Endothelial cell of umbilical vein (primary cell): ENCODE measurements around the gene THSD7B. TPM values are rescaled to one million over a fixed set of nuclear protein-coding genes. Genes with fewer than 3 reads are reported as not detected.
"Not testable (repeated sequence)": the region's sequence is repeated elsewhere in the genome, so short reads cannot be mapped to it uniquely, and the experiment has no call there.

Experiments
- BruUV-seq: library from RNA; stranded (reverse); fragments of 400-500 nt; replicated peaks from 2 replicates; lab custom pipeline; 2021; lab: Mats Ljungman, UMichigan
- CTCF ChIA-PET: fragments of 300-600, 350-600 bp; sonication (Branson Sonifier 250); formaldehyde crosslinking; loops from one replicate; lab custom pipeline; 2021; ENCODE audit warnings: antibody characterized with exemption, inconsistent platforms; lab: Charles Lee
- POLR2A ChIA-PET: fragments of 300-600, 350-600 bp; sonication (Branson Sonifier 250); formaldehyde crosslinking; loops from one replicate; lab custom pipeline; 2021; ENCODE audit warnings: antibody characterized with exemption, inconsistent platforms; lab: Charles Lee
- DNase-seq: peaks from one replicate; pipeline ENCODE4 v3.0.0-alpha.2; 2011; ENCODE audit warnings: low read depth, low spot score
- FAIRE-seq: peaks from 2 replicates; lab custom pipeline; 2011; peaks lifted over from hg19 to GRCh38; lab: Jason Lieb, UNC
- H2AFZ ChIP-seq: 2 replicates; pipeline ENCODE4 v1.6.0; 2012; ENCODE audit warnings: low read depth, low read length, control low read depth, inconsistent platforms
- H3K27ac ChIP-seq: 2 replicates; pipeline ENCODE4 v1.5.1; 2011; ENCODE audit warnings: low read depth, mild to moderate bottlenecking, control low read depth, low read length, moderate library complexity; ENCODE audit not compliant: insufficient read depth
- H3K27me3 ChIP-seq, 2 experiments: 2 replicates each; pipeline versions ENCODE4 v1.6.0 to v1.6.1; 2011; ENCODE audit warnings: low read length in 2 of 2, mixed read lengths in 1 of 2; ENCODE audit not compliant: control insufficient read depth in 2 of 2, insufficient read depth in 2 of 2
- H3K36me3 ChIP-seq, 2 experiments: 2 replicates in 1 of 2; 3 replicates in 1 of 2; pipeline ENCODE4 v1.5.1; 2011; ENCODE audit warnings: low read length in 2 of 2, mild to moderate bottlenecking in 1 of 2, moderate library complexity in 1 of 2; ENCODE audit not compliant: control insufficient read depth in 2 of 2, insufficient read depth in 2 of 2; ENCODE audit errors: extremely low read depth in 1 of 2
- H3K4me1 ChIP-seq: 3 replicates; pipeline ENCODE4 v1.5.1; 2011; ENCODE audit warnings: mild to moderate bottlenecking, low read length; ENCODE audit not compliant: control insufficient read depth, insufficient read depth; ENCODE audit errors: extremely low read depth
- H3K4me2 ChIP-seq: 2 replicates; pipeline ENCODE4 v1.6.1; 2011; ENCODE audit warnings: low read length, control low read depth, mixed read lengths; ENCODE audit not compliant: insufficient read depth
- H3K4me3 ChIP-seq, 3 experiments: fragments of 200-600 bp in 1 of 3; sonication (generic), shearing (Covaris generic) in 1 of 3; replicated peaks in 1 of 3; 2 replicates each; pipeline ENCODE4 v1.5.1; 2011 to 2016; ENCODE audit warnings: control low read depth in 3 of 3, low read length in 3 of 3, mild to moderate bottlenecking in 2 of 3, inconsistent platforms in 1 of 3, low read depth in 1 of 3, moderate library complexity in 1 of 3; ENCODE audit not compliant: insufficient read depth in 1 of 3
- H3K79me2 ChIP-seq: 2 replicates; pipeline ENCODE4 v1.6.0; 2012; ENCODE audit warnings: low read length, inconsistent platforms; ENCODE audit not compliant: control insufficient read depth, insufficient read depth
- H3K9ac ChIP-seq: replicated peaks from 2 replicates; pipeline ENCODE3; 2011; ENCODE audit warnings: low read length, control low read depth; ENCODE audit not compliant: insufficient read depth; ENCODE audit errors: extremely low read depth
- H3K9me1 ChIP-seq: replicated peaks from 3 replicates; pipeline ENCODE4 v1.6.0; 2011; ENCODE audit warnings: mild to moderate bottlenecking, low read length; ENCODE audit not compliant: control insufficient read depth, insufficient read depth; ENCODE audit errors: extremely low read depth
- H3K9me3 ChIP-seq: replicated peaks from 2 replicates; pipeline ENCODE4 v1.5.1; 2012; ENCODE audit warnings: low read length, inconsistent platforms; ENCODE audit not compliant: control insufficient read depth, insufficient read depth
- H4K20me1 ChIP-seq: replicated peaks from 2 replicates; pipeline ENCODE3; 2011; ENCODE audit warnings: mild to moderate bottlenecking, low read length; ENCODE audit not compliant: control insufficient read depth, insufficient read depth; ENCODE audit errors: extremely low read depth
- CTCF ChIP-seq, 2 donors: IDR thresholded peaks; 1 replicate in 1 of 2; 2 replicates in 1 of 2; pipeline ENCODE4 v1.5.1; 2011; ENCODE audit warnings: low read length in 2 of 2, mild to moderate bottlenecking in 2 of 2, moderate library complexity in 2 of 2, control low read depth in 1 of 2, inconsistent platforms in 1 of 2, low read depth in 1 of 2; ENCODE audit not compliant: insufficient read depth in 1 of 2; ENCODE audit errors: extremely low read depth in 1 of 2
- EZH2 ChIP-seq: IDR thresholded peaks from 2 replicates; pipeline ENCODE4 v1.6.1; 2012; ENCODE audit warnings: borderline replicate concordance, low read depth, mild to moderate bottlenecking, moderate library complexity, low read length, inconsistent platforms; ENCODE audit not compliant: severe bottlenecking
- FOS ChIP-seq: IDR thresholded peaks from 2 replicates; pipeline ENCODE4 v1.6.1; 2011; ENCODE audit warnings: mild to moderate bottlenecking, low read length, moderate library complexity, borderline replicate concordance; ENCODE audit not compliant: insufficient read depth
- GATA2 ChIP-seq: IDR thresholded peaks from 2 replicates; pipeline ENCODE4 v1.7.0; 2011; ENCODE audit warnings: low read depth, mild to moderate bottlenecking, moderate library complexity, mixed read lengths, low read length; ENCODE audit not compliant: insufficient read length, insufficient read depth
- JUN ChIP-seq: IDR thresholded peaks from 2 replicates; pipeline ENCODE4 v1.6.1; 2011; ENCODE audit warnings: borderline replicate concordance, low read depth; ENCODE audit not compliant: insufficient read length, insufficient read depth
- MAX ChIP-seq: IDR thresholded peaks from 2 replicates; pipeline ENCODE4 v1.6.1; 2011; ENCODE audit not compliant: insufficient read depth, insufficient read length
- MYC ChIP-seq: IDR thresholded peaks from one replicate; pipeline ENCODE4 v1.6.1; 2011; ENCODE audit warnings: mild to moderate bottlenecking, low read depth, low read length
- POLR2A ChIP-seq: IDR thresholded peaks from 2 replicates; pipeline ENCODE4 v1.6.1; 2012; ENCODE audit warnings: low read depth, mild to moderate bottlenecking, control low read depth, low read length
- POLR2AphosphoS5 ChIP-seq: IDR thresholded peaks from 2 replicates; pipeline ENCODE4 v1.6.1; 2012; ENCODE audit warnings: low read depth, mild to moderate bottlenecking, control low read depth, low read length, moderate library complexity; ENCODE audit not compliant: insufficient read depth
- dilution Hi-C: fragments of 300-500 bp; cut with MboI; formaldehyde crosslinking; loops from one replicate; pipeline ENCODE4 v1.15.0; 2019; ENCODE audit warnings: low sequenced_read_pairs; ENCODE audit not compliant: extremely low pct_ligation_motif_present
- intact Hi-C: fragments of 100-400 bp; cut with micrococcal nuclease; formaldehyde crosslinking; loops from one replicate; pipeline ENCODE4 v1.10.0; 2022
- polyA plus RNA-seq, 4 experiments: library from polyadenylated mRNA; depleted of rRNA in 3 of 4; stranded (reverse) in 3 of 4; unstranded in 1 of 4; fragments of >200 nt; gene quantifications; 2 replicates each; pipeline versions ENCODE4 v1.2.1 to v1.2.3, GENCODE V29; 2011 to 2012; ENCODE audit warnings: missing spikeins in 1 of 4
- total RNA-seq: library from RNA; stranded (reverse); gene quantifications from 2 replicates; pipeline ENCODE4 v1.2.3, GENCODE V29; 2021

Gene THSD7B
- total and polyA plus RNA-seq, 2 donors (not counting 3 experiments of a cell fraction or from before 2014, with no cell fraction given) = 0.04 TPM; not detected in 1

- POLR2A ChIA-PET = no interaction called here
- Histone ChIP-seq H3K27me3 (no peaks in the 10 kb centered on the region), H3K4me3 (no peak overlapping the region), H3K4me2 (no peak overlapping the region), H3K4me1 (no peaks in the 10 kb centered on the region), H3K9ac (no peak overlapping the region), H3K9me3 (no peaks in the 10 kb centered on the region), H4K20me1 (no peaks in the 10 kb centered on the region), H3K9me1 (no peaks in the 10 kb centered on the region), H3K36me3 (no peaks in the 10 kb centered on the region), H3K27ac (no peak overlapping the region), H3K79me2 (no peaks in the 10 kb centered on the region), H2AFZ (no peak overlapping the region)
- no peak for DNase-seq
- dilution Hi-C loops (no loop called here), intact Hi-C loops (no loop called here)
- CTCF ChIA-PET = no interaction called here
- BruUV-seq = no TSS peak
- TF ChIP-seq JUN = no peak
- TF ChIP-seq MAX = no peak
- FAIRE-seq = no peak
Observed at GRCh38 chr2:136966485-136966884, 201.1 kb downstream of the THSD7B start.

GRCh38 chr2:136980303-136980702 is 215.0 kb downstream of the THSD7B start:
- Histone ChIP-seq H3K9me3 (no peaks in the 10 kb centered on the region), H3K79me2 (no peaks in the 10 kb centered on the region), H3K4me3 (no peak overlapping the region), H3K36me3 (no peaks in the 10 kb centered on the region), H3K4me1 (no peaks in the 10 kb centered on the region), H3K9ac (no peak overlapping the region), H2AFZ (no peak overlapping the region), H4K20me1 (no peaks in the 10 kb centered on the region), H3K4me2 (no peak overlapping the region), H3K27me3 (no peaks in the 10 kb centered on the region), H3K27ac (no peak overlapping the region), H3K9me1 (no peaks in the 10 kb centered on the region)
- no TSS peak for BruUV-seq
- TF ChIP-seq JUN = no peak
- no peak for TF ChIP-seq CTCF (IDR thresholded peaks at IDR 0.05; ENCODE audit: extremely low read depth in 1 of 2, insufficient read depth in 1 of 2, low read depth in 1 of 2, low read length in 2 of 2)
- TF ChIP-seq EZH2 = no peak
- TF ChIP-seq FOS = no peak
- no peak for TF ChIP-seq MAX
- no peak for TF ChIP-seq POLR2A
- TF ChIP-seq MYC = no peak
- no peak for TF ChIP-seq GATA2
- TF ChIP-seq POLR2AphosphoS5 = no peak
- no peak for DNase-seq
- ChIA-PET CTCF (no interaction called here), POLR2A (no interaction called here)
- FAIRE-seq = no peak
- intact Hi-C loops (no loop called here), dilution Hi-C loops (no loop called here)

- H3K9ac ChIP-seq, H3K4me3 ChIP-seq, H3K36me3 ChIP-seq, CTCF ChIA-PET, H2AFZ ChIP-seq, DNase-seq, H3K9me3 ChIP-seq, H3K9me1 ChIP-seq, H3K4me2 ChIP-seq, dilution Hi-C loops, FAIRE-seq, H4K20me1 ChIP-seq, H3K27me3 ChIP-seq, H3K4me1 ChIP-seq, H3K79me2 ChIP-seq, POLR2A ChIA-PET, intact Hi-C loops, BruUV-seq, H3K27ac ChIP-seq: not testable (repeated sequence)
Observed at GRCh38 chr2:136981689-136982088, 216.3 kb downstream of the THSD7B start.
